ENCODE measurements around the gene MCF2L. TPM values are rescaled to one million over a fixed set of nuclear protein-coding genes. Genes with fewer than 3 reads are reported as not detected.

MCF2L gene
- total RNA-seq, 1 donor from 2014 or later, result 6.7 TPM

- H3K4me1 Mint-ChIP-seq (ENCODE audit: low read depth), result peaks cover 3% of the 10 kb centered on the region
- no peaks in the 10 kb centered on the region for H3K27me3 Mint-ChIP-seq (ENCODE audit: low read depth)
- no peaks in the 10 kb centered on the region for H3K9me3 Mint-ChIP-seq (ENCODE audit: low read depth)
- H3K4me3 Mint-ChIP-seq (ENCODE audit: unreplicated experiment), result no peak overlapping the region
- peaks cover 2% of the 10 kb centered on the region for H3K36me3 Mint-ChIP-seq (ENCODE audit: low read depth)
- no peak overlapping the region for H3K27ac Mint-ChIP-seq (ENCODE audit: unreplicated experiment)
- no peak for TF ChIP-seq CTCF (IDR thresholded peaks at IDR 0.05)
- DNase-seq (ENCODE audit: low spot score), result no peak
Observed at GRCh38 chr13:113010510-113010865, 41.5 kb downstream of the MCF2L start.

GRCh38 chr13:113013303-113013702, 44.3 kb downstream of the MCF2L start:
- no peaks in the 10 kb centered on the region for H3K9me3 Mint-ChIP-seq (ENCODE audit: low read depth)
- H3K36me3 Mint-ChIP-seq (ENCODE audit: low read depth), result peaks cover 6% of the 10 kb centered on the region
- H3K4me1 Mint-ChIP-seq (ENCODE audit: low read depth), result peaks cover 3% of the 10 kb centered on the region
- TF ChIP-seq CTCF (IDR thresholded peaks at IDR 0.05), result no peak
- peaks cover 5% of the 10 kb centered on the region for H3K27me3 Mint-ChIP-seq (ENCODE audit: low read depth)
- no peak overlapping the region for H3K27ac Mint-ChIP-seq (ENCODE audit: unreplicated experiment)
- DNase-seq (ENCODE audit: low spot score), result no peak
- H3K4me3 Mint-ChIP-seq (ENCODE audit: unreplicated experiment), result no peak overlapping the region

- DNase-seq (ENCODE audit: low spot score), result no peak
- no peak for TF ChIP-seq CTCF (IDR thresholded peaks at IDR 0.05)
- H3K36me3 Mint-ChIP-seq (ENCODE audit: low read depth), result peaks cover 6% of the 10 kb centered on the region
- H3K9me3 Mint-ChIP-seq (ENCODE audit: low read depth), result no peaks in the 10 kb centered on the region
- H3K27me3 Mint-ChIP-seq (ENCODE audit: low read depth), result peaks cover 7% of the 10 kb centered on the region
- no peak overlapping the region for H3K27ac Mint-ChIP-seq (ENCODE audit: unreplicated experiment)
- H3K4me3 Mint-ChIP-seq (ENCODE audit: unreplicated experiment), result no peak overlapping the region
- peaks cover 3% of the 10 kb centered on the region for H3K4me1 Mint-ChIP-seq (ENCODE audit: low read depth)
Observed at GRCh38 chr13:113013878-113014751, 45.1 kb downstream of the MCF2L start.

GRCh38 chr13:113014752-113015745, 46.0 kb downstream of the MCF2L start:
- H3K27ac Mint-ChIP-seq (ENCODE audit: unreplicated experiment), result no peak overlapping the region
- no peaks in the 10 kb centered on the region for H3K9me3 Mint-ChIP-seq (ENCODE audit: low read depth)
- no peak for DNase-seq (ENCODE audit: low spot score)
- H3K4me3 Mint-ChIP-seq (ENCODE audit: unreplicated experiment), result no peak overlapping the region
- no peaks in the 10 kb centered on the region for H3K4me1 Mint-ChIP-seq (ENCODE audit: low read depth)
- peaks cover 6% of the 10 kb centered on the region for H3K36me3 Mint-ChIP-seq (ENCODE audit: low read depth)
- peaks cover 7% of the 10 kb centered on the region for H3K27me3 Mint-ChIP-seq (ENCODE audit: low read depth)
- no peak for TF ChIP-seq CTCF (IDR thresholded peaks at IDR 0.05)

All from chondrocyte (in vitro differentiated cells).